Panc1 (cell line): ENCODE results near the gene WNK2. TPM values are rescaled to one million over a fixed set of nuclear protein-coding genes. Genes with fewer than 3 reads are reported as not detected.

Experiments
- ATAC-seq: fragments of 200-7000 bp; cut with Tn5 transposase; 2 replicates; pipeline ENCODE4 v1.9.1; 2020; ENCODE audit warnings: mild to moderate bottlenecking, moderate library complexity
- BruUV-seq: library from RNA; stranded (reverse); fragments of 400-500 nt; replicated peaks from 2 replicates; lab custom pipeline; 2021; lab: Mats Ljungman, UMichigan
- CTCF ChIA-PET: fragments of 300-600 bp; sonication (Branson Sonifier 250); formaldehyde crosslinking; loops from one replicate; lab custom pipeline; 2022; ENCODE audit warnings: antibody characterized with exemption; lab: Charles Lee
- POLR2A ChIA-PET: fragments of 300-600 bp; sonication (Branson Sonifier 250); formaldehyde crosslinking; loops from one replicate; lab custom pipeline; 2022; ENCODE audit warnings: antibody characterized with exemption; lab: Charles Lee
- DNase-seq: peaks from one replicate; pipeline ENCODE4 v3.0.0-alpha.2; 2010; ENCODE audit warnings: low read depth, low spot score
- H3K27ac ChIP-seq: 2 replicates; pipeline ENCODE4 v1.5.1; 2011; ENCODE audit warnings: mild to moderate bottlenecking, low read length, inconsistent platforms
- H3K27me3 ChIP-seq: fragments of 200-500 bp; sonication (Bioruptor generic); 2 replicates; pipeline ENCODE4 v1.6.0; 2014; ENCODE audit warnings: low read length, inconsistent platforms; ENCODE audit not compliant: control insufficient read depth, insufficient read depth
- H3K36me3 ChIP-seq: fragments of 200-500 bp; sonication (Bioruptor generic); 2 replicates; pipeline ENCODE4 v1.5.1; 2014; ENCODE audit warnings: inconsistent platforms, mild to moderate bottlenecking, low read length, moderate library complexity; ENCODE audit not compliant: control insufficient read depth, insufficient read depth
- H3K4me1 ChIP-seq: 2 replicates; pipeline ENCODE4 v1.5.1; 2011; ENCODE audit warnings: inconsistent platforms, mild to moderate bottlenecking, low read length, moderate library complexity; ENCODE audit not compliant: control insufficient read depth, insufficient read depth
- H3K4me3 ChIP-seq, 2 experiments: 2 replicates each; pipeline ENCODE4 v1.5.1; 2011 to 2012; ENCODE audit warnings: low read depth in 2 of 2, low read length in 2 of 2, mild to moderate bottlenecking in 2 of 2, inconsistent platforms in 1 of 2, moderate library complexity in 1 of 2
- H3K9me3 ChIP-seq: fragments of 200-500 bp; sonication (Bioruptor generic); 2 replicates; pipeline ENCODE4 v1.5.1; 2014; ENCODE audit warnings: low read depth, mild to moderate bottlenecking, inconsistent platforms, low read length, moderate library complexity; ENCODE audit not compliant: control insufficient read depth, insufficient read depth
- CTCF ChIP-seq: fragments of 450-650 bp; IDR thresholded peaks from 2 replicates; pipeline ENCODE4 v1.5.1; 2017; ENCODE audit warnings: mild to moderate bottlenecking
- POLR2AphosphoS5 ChIP-seq: IDR thresholded peaks from 2 replicates; pipeline ENCODE4 v1.6.1; 2012; ENCODE audit warnings: mild to moderate bottlenecking, low read depth, low read length, moderate library complexity
- REST ChIP-seq, 2 experiments: IDR thresholded peaks; 2 replicates each; pipeline ENCODE4 v1.6.1; 2011 to 2012; ENCODE audit warnings: low read depth in 2 of 2, control low read depth in 1 of 2, low read length in 1 of 2, mild to moderate bottlenecking in 1 of 2, moderate library complexity in 1 of 2; ENCODE audit not compliant: insufficient read depth in 1 of 2
- SIN3A ChIP-seq: IDR thresholded peaks from 2 replicates; pipeline ENCODE4 v1.6.1; 2012; ENCODE audit warnings: low read depth, mild to moderate bottlenecking, low read length, moderate library complexity, borderline replicate concordance; ENCODE audit not compliant: insufficient read depth
- TCF7L2 ChIP-seq: IDR thresholded peaks from 2 replicates; pipeline ENCODE4 v1.6.1; 2011; ENCODE audit warnings: mild to moderate bottlenecking, low read depth, low read length, inconsistent platforms
- in situ Hi-C: cut with HindIII; loops from 2 replicates; pipeline ENCODE4 v1.10.0; 2016; ENCODE audit warnings: low sequenced_read_pairs, low pct_unique_long_range_greater_than_20kb
- intact Hi-C: fragments of 100-400 bp; cut with micrococcal nuclease; formaldehyde crosslinking; loops from one replicate; pipeline ENCODE4 v1.10.0; 2022; ENCODE audit not compliant: unreplicated experiment
- total RNA-seq: library from RNA; stranded (reverse); gene quantifications from one replicate; pipeline ENCODE4 v1.2.1, GENCODE V29; 2021; ENCODE audit not compliant: unreplicated experiment

The WNK2 gene
- total RNA-seq, 1 experiment from 2014 or later, result 13.7 TPM

- H3K27me3 ChIP-seq, result no peaks in the 10 kb centered on the region
- in situ Hi-C loops, result no loop called here
- ATAC-seq, result no peak
- DNase-seq, result no peak
- TF ChIP-seq TCF7L2, result no peak
- TF ChIP-seq REST (IDR thresholded peaks at IDR 0.05; ENCODE audit: insufficient read depth in 1 of 2, low read depth in 2 of 2, low read length in 1 of 2), result no peak
- no peak for TF ChIP-seq POLR2AphosphoS5
- TF ChIP-seq CTCF, result no peak
- no TSS peak for BruUV-seq
- POLR2A ChIA-PET, result no interaction called here
- no peak overlapping the region for H3K27ac ChIP-seq
- no peak overlapping the region for H3K4me3 ChIP-seq
- intact Hi-C loops, result no loop called here
- no peaks in the 10 kb centered on the region for H3K4me1 ChIP-seq
- no peaks in the 10 kb centered on the region for H3K36me3 ChIP-seq
- CTCF ChIA-PET, result no interaction called here
- H3K9me3 ChIP-seq, result no peaks in the 10 kb centered on the region
Measured at GRCh38 chr9:93194221-93194625, 10.3 kb downstream of the WNK2 start.

- TF ChIP-seq REST (IDR thresholded peaks at IDR 0.05; ENCODE audit: insufficient read depth in 1 of 2, low read depth in 2 of 2, low read length in 1 of 2) (no peak), POLR2AphosphoS5 (no peak), TCF7L2 (no peak), SIN3A (no peak), CTCF (no peak)
- Histone ChIP-seq H3K4me3 (no peak overlapping the region), H3K9me3 (no peaks in the 10 kb centered on the region), H3K4me1 (no peaks in the 10 kb centered on the region), H3K27ac (no peak overlapping the region), H3K27me3 (no peaks in the 10 kb centered on the region), H3K36me3 (no peaks in the 10 kb centered on the region)
- intact Hi-C loops (no loop called here), in situ Hi-C loops (no loop called here)
- ATAC-seq (no peak), DNase-seq (no peak)
- CTCF ChIA-PET, result no interaction called here
- no TSS peak for BruUV-seq
- POLR2A ChIA-PET, result no interaction called here
Measured at GRCh38 chr9:93194641-93195040, 10.7 kb downstream of the WNK2 start.
